Chondrocyte (in vitro differentiated cells): ENCODE results near the gene BCAS4. TPM values are rescaled to one million over a fixed set of nuclear protein-coding genes. Genes with fewer than 3 reads are reported as not detected.

ENCODE experiments used
- DNase-seq: peaks from one replicate; pipeline ENCODE4 v3.0.0; 2021; ENCODE audit warnings: mixed read lengths, low spot score
- H3K27ac Mint-ChIP-seq: one replicate; pipeline ENCODE4 v1.8.0; 2021; ENCODE audit warnings: mild to moderate bottlenecking, moderate library complexity, mixed read lengths; ENCODE audit not compliant: unreplicated experiment
- H3K27me3 Mint-ChIP-seq: 2 replicates; pipeline ENCODE4 v1.8.0; 2021; ENCODE audit warnings: low read depth, mixed read lengths
- H3K36me3 Mint-ChIP-seq: 2 replicates; pipeline ENCODE4 v1.8.0; 2021; ENCODE audit warnings: low read depth, mixed read lengths
- H3K4me1 Mint-ChIP-seq: 2 replicates; pipeline ENCODE4 v1.8.0; 2021; ENCODE audit warnings: low read depth, mild to moderate bottlenecking, mixed read lengths
- H3K4me3 Mint-ChIP-seq: one replicate; pipeline ENCODE4 v1.8.0; 2021; ENCODE audit warnings: mild to moderate bottlenecking, moderate library complexity, mixed read lengths; ENCODE audit not compliant: unreplicated experiment
- H3K9me3 Mint-ChIP-seq: 2 replicates; pipeline ENCODE4 v1.8.0; 2021; ENCODE audit warnings: low read depth, mixed read lengths
- CTCF ChIP-seq: fragments of 200-600 bp; sonication (generic); IDR thresholded peaks from 2 replicates; pipeline ENCODE4 v1.5.0; 2021; ENCODE audit warnings: antibody characterized with exemption, mild to moderate bottlenecking, moderate library complexity
- total RNA-seq: library from RNA; stranded (reverse); gene quantifications from 3 replicates; pipeline ENCODE4 v1.2.1, GENCODE V29; 2021

BCAS4 gene
- total RNA-seq, 1 donor from 2014 or later, result 7.6 TPM

GRCh38 chr20:50915424-50915823 is 120.6 kb downstream of the BCAS4 start:
- no peak overlapping the region for H3K4me3 Mint-ChIP-seq
- H3K4me1 Mint-ChIP-seq, result peaks cover 74% of the 10 kb centered on the region
- no peaks in the 10 kb centered on the region for H3K27me3 Mint-ChIP-seq
- no peaks in the 10 kb centered on the region for H3K9me3 Mint-ChIP-seq
- no peak for TF ChIP-seq CTCF
- DNase-seq, result no peak
- H3K36me3 Mint-ChIP-seq, result peaks cover 2% of the 10 kb centered on the region
- H3K27ac Mint-ChIP-seq, result peak overlapping the region; percentile 82

GRCh38 chr20:50916257-50916656 is 121.4 kb downstream of the BCAS4 start:
- Mint-ChIP-seq H3K9me3 (no peaks in the 10 kb centered on the region), H3K27ac (peak overlapping the region; percentile 65), H3K27me3 (no peaks in the 10 kb centered on the region), H3K36me3 (no peaks in the 10 kb centered on the region), H3K4me1 (peaks cover 73% of the 10 kb centered on the region), H3K4me3 (no peak overlapping the region)
- DNase-seq, result no peak
- no peak for TF ChIP-seq CTCF

DNA sequence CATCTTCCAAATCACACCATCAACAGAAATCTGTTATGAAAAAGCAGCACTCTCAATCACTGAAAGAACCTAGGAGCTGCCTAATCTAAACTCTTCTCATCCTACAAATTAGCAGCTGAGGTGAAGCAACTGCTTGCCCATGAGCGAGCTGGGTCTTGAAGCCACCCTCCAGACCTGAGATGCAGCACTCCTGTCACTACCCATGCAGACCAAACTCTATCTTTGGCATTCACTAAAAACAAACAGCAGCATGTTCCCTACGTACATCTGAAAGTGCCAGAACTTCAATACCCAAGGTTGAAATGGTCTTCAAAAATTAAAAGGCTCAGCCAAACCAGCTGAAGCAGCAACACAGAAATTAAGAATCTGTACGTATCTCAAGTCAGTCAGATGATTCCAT is 122.1 kb downstream of the BCAS4 start:
- DNase-seq, result no peak
- H3K36me3 Mint-ChIP-seq, result no peaks in the 10 kb centered on the region
- H3K4me3 Mint-ChIP-seq, result no peak overlapping the region

GRCh38 chr20:50918403-50918802 is 123.5 kb downstream of the BCAS4 start:
- H3K4me3 Mint-ChIP-seq, result no peak overlapping the region
- H3K4me1 Mint-ChIP-seq, result peaks cover 69% of the 10 kb centered on the region
- no peaks in the 10 kb centered on the region for H3K9me3 Mint-ChIP-seq
- H3K27me3 Mint-ChIP-seq, result no peaks in the 10 kb centered on the region
- H3K36me3 Mint-ChIP-seq, result no peaks in the 10 kb centered on the region
- peak overlapping the region; percentile 75 for H3K27ac Mint-ChIP-seq
- DNase-seq, result no peak
- no peak for TF ChIP-seq CTCF

More for the DNA sequence above, 122.1 kb downstream of the BCAS4 start:
- Mint-ChIP-seq H3K9me3 (no peaks in the 10 kb centered on the region), H3K4me1 (peaks cover 73% of the 10 kb centered on the region), H3K27ac (peak overlapping the region; percentile 61), H3K27me3 (no peaks in the 10 kb centered on the region)
- no peak for TF ChIP-seq CTCF

DNA sequence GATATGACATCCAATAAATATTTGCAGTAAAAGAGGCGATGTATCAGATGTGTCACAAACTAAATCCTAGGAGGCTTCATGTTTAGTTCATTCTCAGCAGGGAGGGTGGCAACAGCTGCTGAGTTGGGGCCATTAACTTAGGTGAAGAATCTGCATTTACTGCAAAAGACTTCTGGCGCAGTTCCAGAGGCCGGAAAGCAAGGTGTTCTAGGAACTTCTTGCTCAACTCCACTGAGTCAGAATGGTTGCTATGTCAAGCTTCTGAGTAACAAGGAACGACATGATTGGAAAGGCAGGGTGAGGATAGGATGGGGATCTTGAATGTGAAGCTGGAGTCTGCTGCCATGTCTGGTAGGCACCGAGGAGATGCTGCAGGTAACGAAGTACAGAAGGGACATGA is 124.7 kb downstream of the BCAS4 start:
- no peak for TF ChIP-seq CTCF
- Mint-ChIP-seq H3K4me1 (peaks cover 65% of the 10 kb centered on the region), H3K27ac (peak overlapping the region; percentile 32), H3K27me3 (no peaks in the 10 kb centered on the region), H3K4me3 (no peak overlapping the region), H3K36me3 (no peaks in the 10 kb centered on the region), H3K9me3 (no peaks in the 10 kb centered on the region)
- no peak for DNase-seq
